HG02610 (cell line): ENCODE results near the gene NTN3.
"Not testable (repeated sequence)": the region's sequence is repeated elsewhere in the genome, so short reads cannot be mapped to it uniquely, and the experiment has no call there.

ENCODE experiments used
- ATAC-seq: cut with Tn5 transposase; IDR thresholded peaks from one replicate; pipeline ENCODE4 v1.9.1; 2021; ENCODE audit warnings: mild to moderate bottlenecking, moderate library complexity; ENCODE audit not compliant: unreplicated experiment

The NTN3 gene

DNA sequence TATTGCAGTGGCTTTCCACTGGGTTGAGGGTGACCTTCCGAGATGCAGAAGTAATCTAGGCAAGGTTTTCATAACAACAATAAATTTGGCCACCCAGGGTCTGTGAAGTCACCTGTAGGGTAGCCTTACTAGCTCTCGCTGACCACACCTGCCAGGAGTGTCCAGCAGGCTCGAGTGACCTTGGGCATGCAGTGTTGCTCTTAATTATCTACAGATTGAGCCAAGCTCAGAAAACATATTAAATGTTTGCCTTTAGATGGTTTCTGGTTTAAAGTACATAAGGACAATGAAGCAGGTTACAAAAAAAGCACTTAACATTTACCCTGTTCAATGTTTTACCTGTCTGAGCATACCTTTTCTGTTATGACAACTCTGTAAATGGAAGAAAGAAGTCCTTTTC lies 5.6 kb downstream of the NTN3 start:
- ATAC-seq: no peak

DNA sequence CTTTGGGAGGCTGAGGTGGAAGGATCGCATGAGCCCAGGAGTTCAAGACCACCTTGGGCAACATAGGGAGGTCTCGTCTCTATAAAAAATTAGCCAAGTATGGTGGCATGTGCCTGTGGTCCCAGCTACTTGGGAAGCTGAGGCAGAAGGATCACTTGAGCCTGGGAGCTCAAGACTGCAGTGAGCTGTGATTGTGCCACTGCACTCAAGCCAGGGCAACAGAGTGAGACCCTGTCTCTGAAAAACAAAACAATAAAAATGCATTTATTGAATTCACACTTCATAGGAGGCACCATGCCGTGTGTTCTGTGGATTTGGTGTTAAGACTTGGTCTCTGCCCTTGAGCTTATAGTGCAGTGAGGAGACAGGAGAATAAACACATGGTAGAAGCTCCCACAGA lies 6.2 kb downstream of the NTN3 start:
- no peak for ATAC-seq

DNA sequence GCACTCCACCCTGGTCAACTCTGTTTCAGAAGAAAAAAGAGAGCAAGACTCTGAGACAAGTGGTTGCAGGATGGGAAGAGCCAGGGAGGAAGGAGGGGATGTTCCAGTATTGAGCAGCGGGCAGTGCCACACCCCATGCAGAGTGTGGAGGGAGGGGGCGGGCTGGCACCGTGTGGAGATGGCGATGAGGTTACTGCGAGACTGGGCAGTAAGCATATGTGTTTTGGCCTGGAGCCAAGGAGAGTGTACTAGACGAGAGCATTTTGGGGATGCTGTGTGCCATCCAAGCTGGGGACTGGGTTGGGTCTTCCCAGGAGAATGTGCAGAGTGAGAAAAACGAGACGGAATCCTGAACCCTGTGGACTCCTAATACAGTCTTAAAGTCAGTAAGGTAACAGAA lies 7.2 kb downstream of the NTN3 start:
- no peak for ATAC-seq

DNA sequence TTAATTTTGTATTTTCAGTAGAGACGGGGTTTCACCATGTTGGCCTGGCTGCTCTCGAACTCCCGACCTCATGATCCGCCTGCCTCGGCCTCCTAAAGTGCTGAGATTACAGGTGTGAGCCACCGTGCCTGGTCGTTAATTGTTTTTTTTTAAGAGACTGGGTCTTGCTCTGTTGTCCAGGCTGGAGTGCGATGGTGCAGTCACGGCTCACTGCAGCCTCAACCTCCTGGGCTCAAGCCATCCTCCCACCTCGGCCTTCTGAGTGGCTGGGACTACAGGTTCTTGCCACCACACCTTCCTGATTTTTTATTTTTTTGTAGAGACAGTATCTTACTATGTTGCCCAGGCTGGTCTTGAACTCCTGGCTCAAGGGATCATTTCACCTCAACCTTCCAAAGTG lies 8.9 kb downstream of the NTN3 start:
- ATAC-seq: not testable (repeated sequence)

DNA sequence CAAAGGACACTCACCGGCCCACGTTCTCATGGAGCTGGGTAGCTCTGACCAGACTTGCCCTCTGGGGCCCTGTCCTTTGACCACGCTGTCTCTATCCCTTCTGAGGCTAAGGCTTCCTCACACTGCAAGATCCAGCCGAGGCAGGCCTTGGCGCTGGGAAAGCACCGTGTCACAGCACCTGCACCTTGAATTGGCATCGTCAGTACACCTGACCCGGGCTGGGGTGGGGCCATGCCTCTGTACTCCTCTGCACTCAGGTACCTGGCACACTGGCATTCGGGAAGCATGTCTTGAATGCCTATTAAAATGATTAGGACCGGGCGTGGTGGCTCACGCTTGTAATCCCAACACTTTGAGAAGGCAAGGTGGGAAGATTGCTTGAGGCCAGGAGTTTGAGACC lies 9.9 kb downstream of the NTN3 start:
- no peak for ATAC-seq

DNA sequence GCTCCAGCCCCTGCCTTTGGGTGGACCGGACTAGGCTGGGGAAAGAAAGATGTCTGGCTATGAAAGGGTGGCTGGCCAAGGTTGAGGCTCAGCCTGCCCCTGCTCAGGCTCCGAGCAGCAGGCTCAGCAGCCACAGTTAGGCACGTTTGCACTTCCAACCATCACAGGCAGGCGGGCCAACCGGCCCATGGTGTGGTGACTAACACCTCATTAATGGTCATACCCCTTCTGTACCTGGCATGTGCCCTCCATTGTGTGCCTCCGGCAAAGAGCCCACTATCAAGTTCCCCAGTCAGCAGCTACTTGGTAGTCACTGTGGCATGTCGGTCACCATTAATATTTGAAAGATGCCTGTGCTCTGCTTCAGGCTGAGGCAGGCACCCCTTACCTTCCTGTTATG lies 10.6 kb downstream of the NTN3 start:
- ATAC-seq: no peak

DNA sequence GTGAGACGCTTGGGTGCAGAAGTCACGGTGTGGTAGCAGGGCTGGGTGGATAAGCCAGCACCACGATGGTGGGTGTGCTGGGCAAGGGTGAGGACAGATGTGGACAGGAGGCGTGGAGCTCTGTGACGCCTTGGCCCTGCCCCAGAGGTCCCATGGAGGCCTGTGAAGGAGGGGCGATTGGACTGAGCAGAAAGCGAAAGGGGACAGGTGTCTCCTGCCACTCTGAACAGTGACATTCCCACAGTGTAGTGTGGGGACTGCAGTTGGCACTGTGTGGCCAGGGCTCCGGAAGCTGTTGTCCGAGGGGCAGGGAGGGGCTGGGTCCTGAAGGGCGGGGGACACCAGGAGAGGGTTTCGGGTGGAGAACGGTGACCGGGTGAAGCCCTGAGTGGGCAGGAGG lies 11.2 kb downstream of the NTN3 start:
- ATAC-seq: no peak

DNA sequence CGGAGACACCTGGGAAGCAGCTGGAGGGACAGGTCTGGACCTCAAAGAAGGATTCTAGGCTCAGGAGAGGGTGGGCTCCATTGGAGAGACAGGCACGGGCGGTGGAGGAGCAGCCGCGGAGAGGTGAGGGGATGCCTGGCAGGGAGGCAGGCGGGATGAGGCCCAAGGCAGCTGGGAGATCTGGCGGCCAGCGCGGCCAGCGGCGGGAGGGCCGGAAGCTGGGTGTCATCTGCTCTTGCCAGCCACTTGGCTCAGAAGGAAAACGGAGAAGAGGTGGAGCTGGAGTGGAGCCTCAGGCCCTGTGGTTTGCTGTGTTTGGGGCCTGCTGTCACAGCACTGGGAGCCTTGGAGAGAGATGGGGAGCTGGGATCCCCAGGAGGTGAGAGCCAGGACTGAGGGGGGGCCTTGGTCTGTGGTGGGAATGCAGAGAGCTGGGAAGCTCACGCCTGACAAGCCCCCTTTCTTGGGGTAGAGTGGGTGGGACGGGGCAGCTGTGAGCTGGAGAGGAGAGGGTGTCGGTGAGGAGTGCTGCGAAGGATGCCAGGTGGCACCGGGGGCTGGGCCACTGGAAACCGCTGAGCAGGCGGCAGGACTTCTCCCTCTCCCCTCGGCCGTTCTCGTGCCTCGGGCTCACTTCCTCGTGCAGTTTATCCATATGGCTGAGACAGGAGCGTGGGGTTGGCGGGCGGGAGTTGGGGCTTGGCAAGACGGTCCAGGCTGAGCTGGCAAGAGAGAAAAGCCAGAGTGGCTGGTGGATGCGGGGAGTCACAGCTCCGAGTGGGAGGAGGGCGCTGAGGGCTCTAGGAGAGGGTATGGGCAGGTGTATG lies 11.8 kb downstream of the NTN3 start:
- ATAC-seq: no peak

DNA sequence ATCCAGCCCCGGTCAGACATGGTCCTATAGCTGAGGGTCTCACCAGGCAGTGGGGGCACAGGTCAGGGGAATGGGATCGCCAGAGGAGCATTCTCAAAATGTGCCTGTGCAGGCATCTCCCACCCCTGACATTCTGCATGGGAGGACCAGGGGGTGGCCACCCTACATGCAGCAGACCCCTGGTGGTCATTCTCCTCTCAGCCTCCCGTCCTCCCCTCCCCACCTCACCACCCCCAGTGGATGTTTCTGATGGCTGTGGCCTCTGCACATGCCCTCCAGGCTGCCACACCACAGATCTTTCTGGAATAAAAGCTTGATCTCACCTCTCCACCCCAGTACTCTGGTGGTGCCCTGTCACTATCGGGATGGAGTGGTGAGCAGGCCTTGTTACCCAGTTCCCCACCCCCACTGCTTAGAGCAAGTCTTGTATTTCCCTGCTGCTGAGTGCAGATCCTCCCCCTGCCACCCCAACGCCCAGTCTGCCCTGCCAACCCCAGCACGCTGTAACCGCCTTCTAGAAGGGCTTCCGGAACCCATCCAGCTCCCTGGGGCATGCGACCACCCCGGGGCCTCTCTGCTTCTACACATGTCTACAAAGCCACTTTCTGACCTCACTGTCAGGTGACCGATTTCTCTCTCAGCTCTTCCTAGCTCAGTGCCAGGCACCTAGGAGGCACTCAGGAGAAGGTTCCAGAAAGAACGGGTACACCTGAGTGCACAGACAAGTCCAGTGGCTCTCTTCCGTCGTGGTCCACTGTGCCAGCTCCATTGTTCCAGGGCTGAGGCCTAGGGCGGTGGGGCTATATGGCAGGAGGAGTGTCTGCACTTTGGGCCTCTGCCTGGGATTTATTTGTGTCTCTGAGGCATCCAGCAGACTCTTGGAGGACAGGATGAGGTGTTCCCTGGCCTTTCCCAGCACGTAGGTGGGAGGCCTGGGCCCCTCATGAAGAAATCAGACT lies 13.1 kb downstream of the NTN3 start:
- no peak for ATAC-seq

DNA sequence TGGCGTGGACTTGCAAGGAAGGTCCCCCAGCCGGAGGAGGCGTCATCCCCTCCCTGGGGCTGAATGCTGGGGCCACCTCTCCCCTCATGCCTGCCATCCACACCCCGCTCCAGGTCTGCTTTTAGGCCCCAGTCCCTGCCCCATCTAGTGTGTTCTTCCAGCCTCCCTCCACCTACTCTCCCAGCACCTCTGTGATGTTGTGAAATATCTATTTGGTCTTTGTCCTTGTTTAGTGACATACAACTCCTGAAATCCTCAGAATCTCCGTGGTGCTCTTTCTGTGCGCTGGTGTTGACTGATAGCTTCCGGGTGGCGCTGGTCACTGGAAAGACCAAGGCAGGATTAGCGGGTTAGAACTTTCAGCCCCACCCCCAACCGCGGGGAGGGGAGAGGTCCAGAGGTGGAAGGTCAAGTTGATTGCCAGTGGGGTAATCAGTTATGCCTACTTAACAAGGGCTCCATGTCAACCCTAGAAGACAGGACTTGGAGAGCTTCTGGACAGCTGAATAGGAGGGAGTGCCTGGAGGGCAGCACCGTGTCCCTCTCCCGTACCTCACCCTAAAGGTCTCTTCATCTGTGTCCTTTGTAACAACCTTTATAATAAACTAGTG lies 13.9 kb downstream of the NTN3 start:
- no peak for ATAC-seq

DNA sequence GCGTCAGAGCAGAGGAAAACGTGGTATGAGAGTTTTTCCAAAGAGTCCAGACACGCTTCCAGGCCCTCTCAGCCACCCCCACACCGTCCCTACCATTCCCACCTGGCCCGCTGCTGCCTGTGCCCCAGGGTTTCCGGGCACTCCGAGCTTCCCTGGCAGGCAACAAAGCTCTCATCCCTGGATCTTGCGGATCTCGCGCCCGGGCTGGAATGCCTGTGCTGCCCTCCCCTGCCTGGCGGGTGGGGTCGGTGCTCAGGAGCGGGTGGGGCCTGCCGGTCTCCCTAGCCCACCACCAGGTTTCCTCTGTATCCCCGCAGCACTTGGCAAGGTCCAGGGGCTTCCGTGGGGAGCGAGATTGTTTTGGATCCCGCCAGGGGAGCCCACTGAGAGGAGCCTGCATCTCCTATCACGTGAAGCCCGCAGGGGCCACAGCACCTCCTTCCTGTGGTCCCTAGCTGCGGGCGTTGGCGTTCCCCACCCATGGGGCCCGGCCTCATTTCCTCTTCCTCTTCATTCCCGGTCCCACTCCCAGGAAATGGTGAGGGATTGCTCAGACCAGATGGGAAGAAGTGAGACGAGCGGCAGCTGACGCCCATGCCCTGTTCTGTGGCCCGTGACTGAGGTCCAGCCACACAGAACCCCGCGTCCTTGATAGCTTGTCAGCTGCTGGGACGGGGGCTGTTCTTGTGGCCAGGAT lies 14.9 kb downstream of the NTN3 start:
- no peak for ATAC-seq

DNA sequence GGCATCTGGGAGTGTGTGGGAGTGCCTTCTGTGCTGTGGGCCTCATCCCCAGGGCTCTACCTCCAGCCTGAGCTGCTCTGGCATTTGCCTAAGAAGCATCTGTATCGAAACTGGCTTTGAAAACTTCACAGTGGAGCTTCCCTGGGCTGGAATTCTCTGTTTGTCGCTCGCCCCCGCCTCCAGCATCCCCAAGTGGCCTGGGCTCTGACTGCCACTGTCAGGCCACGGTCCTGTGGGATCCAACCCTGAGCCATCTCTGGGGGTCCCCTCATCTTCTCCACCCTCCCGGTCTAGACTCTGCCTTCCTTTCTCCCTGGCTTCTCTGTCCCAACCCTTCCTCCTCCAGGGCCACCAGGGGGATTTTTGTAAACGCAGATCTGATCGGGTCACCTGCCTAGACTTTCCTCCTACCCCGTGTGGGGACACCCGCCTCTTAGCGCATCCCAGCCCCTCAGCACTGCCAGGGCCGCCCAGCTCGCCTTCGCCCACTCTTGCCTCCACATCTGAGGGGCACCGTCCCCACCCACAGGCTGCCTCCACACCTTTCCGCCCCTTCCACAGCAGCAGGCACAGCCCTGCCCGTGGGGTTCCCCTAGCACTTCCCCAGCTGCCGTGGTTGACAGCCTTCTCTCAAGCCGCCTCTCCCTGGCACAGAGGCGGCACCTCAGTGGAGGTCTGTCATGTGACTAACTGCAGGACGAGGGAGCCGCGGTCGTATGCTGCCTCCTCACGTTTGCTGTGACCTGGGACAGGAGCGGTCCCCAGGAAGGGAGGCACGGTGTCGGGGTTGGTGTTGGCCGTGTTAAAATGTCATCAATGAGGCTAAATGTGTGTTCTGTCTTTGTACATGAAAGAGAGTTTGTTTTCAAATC lies 15.8 kb downstream of the NTN3 start:
- ATAC-seq: peak; percentile 70

DNA sequence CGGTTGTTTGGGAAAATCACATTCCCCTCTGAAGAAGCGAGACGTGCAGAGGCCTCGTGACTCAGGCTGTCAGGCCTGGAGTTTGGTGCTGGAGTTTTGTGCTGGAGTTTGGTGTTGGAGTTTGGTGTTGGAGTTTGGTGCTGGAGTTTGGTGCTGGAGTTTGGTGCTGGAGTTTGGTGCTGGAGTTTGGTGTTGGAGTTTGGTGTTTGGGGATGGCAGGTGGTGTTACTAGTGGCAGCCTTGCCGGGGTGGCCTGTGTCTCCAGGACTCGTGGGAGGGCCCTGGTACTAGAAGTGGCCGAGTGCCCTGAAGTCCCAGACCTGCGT lies 16.4 kb downstream of the NTN3 start:
- no peak for ATAC-seq

DNA sequence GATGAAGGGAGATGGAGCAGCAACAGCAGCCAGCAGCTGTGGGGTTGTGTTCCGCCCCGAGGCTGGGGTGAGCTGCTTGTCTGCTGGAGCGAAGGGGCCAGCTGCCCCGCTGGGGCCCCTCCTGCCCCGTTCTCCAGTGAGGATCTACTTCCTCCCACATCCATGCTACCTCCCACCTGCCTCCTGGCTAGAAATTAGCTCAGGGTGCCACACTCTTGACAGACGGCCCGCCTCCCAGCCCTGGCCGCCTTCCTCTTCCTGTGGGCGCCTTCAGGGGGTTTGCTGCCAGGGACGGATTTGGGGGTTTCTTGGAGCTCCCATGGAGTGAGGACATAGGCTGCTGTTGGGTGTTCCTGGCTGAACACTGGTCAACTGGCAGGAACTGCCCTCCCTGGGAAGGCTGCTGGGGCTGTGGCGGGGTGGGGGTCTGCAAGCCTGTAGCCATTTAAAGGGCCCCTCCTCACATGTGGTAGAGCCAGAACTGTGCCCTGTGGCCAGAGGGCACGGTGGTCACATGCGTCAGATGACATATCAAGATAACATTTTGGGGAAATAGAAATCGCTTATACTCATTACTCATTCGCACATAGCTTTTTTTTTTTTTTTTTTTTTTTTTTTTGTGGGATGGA lies 16.9 kb downstream of the NTN3 start:
- ATAC-seq: no peak

DNA sequence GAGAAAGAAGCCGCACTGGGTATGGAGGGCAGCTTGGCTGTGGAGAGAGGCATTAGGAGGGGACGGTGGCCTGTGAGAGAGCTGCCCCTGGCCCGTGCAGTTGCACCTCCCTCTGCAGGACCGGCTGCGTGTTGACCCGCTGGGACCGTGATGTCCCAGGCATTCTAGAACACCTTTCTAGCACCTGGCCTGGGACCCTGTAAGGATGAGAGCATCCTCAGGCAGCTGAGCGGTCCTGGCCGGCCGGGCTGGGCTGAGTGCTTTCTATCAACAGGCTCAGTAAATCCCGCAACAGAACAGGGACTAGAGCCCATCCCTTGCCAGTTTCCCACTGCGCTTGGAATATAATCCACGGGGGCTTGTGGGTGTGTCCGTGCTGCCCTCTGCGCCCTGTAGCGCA lies 18.5 kb downstream of the NTN3 start:
- no peak for ATAC-seq

DNA sequence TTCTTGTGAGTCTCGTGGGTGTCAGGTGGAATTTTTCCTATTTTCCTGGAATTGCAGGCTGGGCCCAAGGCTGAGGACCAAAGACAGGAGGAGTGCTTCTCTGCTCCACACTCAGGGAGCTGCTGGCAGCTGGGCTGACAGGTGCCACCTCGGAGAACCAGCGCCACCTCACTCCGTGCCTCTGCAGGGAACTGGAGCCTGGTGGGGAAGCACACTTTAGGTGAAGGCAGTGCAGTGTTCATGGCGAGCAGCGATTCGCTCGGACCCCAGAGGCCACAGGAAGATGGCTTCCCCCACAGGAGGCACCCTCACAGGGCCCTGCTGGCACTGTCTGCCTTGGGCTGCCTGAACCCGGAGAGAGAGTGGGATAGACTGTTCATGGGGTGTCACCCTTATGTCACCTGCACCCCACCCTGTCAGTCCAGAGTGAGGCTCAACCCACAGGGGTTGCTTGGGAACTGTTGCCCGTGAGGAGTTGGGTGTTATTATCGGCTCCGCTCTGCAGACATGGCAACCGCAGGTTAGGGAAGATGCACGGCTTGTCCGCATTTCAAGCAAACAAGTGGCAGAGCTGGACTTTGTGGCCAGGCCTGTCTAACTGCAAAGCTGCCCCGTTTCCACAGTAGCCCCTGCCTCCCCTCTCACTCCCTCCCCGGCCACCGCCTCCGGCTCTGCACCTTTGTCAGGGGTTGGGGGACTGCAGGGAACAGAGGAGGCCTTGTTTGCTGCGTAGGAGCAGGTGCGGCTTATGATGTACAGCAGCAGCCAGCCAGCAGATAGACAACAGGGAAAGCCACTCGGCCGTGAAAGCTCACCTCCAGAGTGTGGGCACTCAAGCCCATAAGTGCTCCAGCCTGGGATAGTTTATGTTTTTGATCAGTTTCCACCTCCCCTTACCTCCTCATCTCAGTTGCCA lies 19.4 kb downstream of the NTN3 start:
- ATAC-seq: no peak

DNA sequence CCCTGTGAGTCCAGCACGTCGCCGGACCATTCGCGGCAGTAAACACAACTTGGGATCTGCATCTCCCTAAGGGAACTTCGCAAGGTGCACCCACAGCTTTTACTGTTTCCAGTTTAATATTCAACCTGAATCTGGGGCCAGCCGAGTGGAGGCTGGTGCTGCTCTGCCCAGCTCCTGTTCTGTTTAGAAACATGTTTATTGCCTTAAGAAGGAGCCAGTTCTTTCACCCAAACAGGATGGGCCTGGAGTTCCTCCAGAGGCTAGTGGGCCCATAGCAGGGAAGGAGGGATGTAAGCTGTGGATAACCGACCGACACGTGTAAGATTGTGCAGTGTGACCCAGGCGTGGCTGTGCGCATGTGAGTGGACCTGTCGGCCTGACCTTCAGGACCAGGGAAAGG lies 21.2 kb downstream of the NTN3 start:
- ATAC-seq: no peak

DNA sequence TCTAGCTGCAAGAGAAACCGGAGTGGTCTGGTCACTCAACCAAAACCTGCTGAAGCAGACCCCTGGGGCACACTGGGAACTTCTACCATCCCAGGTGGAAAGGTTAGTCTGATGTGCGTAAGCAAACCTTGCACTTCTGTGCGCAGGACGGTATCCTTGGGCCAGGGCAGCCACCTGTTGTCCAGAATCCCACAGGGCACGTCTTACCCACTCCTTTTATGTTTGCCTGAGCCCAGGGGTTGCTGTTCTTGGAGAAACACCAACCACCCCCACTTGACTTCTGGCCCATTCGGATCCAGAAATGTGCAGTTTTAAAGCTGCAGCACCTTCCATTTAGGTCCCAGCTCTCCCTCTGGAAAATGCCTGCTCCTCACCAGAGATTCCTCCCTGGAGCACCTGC lies 22.5 kb downstream of the NTN3 start:
- ATAC-seq: no peak

DNA sequence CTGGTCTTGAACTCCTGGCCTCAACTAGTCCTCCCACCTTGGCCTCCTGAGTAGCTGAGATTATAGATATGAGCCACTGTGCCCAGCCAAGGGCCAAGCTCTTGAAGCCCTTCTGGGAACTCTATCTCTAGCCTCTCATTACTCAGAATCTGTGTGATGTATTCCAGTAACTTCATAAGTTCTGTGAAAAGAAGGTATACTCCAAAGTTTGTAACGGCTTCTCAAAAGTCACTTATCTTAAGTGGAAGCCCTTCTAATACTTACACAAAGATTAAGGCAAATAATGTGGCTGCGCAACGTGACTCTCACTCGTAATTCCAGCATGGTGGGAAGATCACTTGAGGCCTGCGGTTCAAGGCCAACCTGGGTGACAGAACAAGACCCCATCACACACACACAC lies 23.5 kb downstream of the NTN3 start:
- ATAC-seq: no peak
